ENCODE results near the gene FRYL. TPM values are rescaled to one million over a fixed set of nuclear protein-coding genes. Genes with fewer than 3 reads are reported as not detected.
"Not testable (repeated sequence)": the region's sequence is repeated elsewhere in the genome, so short reads cannot be mapped to it uniquely, and the experiment has no call there.

Gene FRYL
- total RNA-seq, 3 donors from 2014 or later: 70.9 to 112 (median 86.2) TPM

DNA sequence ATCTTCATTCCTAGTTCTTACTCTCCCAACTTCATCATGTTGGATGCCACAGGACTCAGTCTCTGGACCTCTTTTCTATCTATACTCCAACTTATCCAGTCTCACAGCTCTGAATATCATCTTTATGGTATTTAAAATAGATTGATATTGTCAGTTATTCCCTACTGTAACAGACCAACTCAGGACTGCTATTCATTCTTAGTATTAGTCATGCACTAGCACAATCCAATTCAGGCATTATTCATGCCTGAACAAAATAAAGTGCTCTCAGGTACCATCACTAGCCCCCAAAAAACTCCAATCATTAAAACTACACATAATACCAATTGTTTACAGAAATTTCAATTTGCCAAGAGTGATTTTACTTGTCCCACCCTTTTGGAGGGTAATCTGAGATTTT, 37.7 kb downstream of the FRYL start:
- intact Hi-C loops (cut with DNase I; ENCODE audit: low total_unique reads): loop anchor here (10.0 kb wide), 1 partner anchor 1188 kb away; no protein-coding TSS in a partner anchor
- H3K36me3 ChIP-seq: no peaks in the 10 kb centered on the region
- H3K9me3 ChIP-seq: no peaks in the 10 kb centered on the region

DNA sequence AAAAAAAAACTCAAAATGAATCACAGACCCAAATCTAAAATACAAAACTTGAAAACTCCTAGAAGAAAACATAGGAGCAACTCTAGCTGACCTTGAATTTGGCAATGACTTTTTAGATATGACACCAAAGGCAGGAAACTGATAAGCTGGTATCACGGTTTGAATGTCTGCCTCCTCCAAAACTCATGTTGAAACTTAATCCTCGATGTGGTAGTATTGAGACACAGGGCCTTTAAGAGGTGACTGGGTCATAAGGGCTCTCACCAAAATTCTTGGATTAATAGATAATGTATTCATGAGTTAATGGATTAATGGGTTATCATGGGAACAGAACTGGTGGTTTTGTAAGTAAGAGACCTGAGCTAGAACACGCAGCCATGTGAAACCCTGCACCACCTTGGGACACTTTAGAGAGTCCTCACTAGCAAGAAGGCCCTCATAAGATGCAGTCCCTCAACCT, 40.5 kb downstream of the FRYL start:
- no peaks in the 10 kb centered on the region for H3K4me1 ChIP-seq
- intact Hi-C loops (cut with DNase I; ENCODE audit: low total_unique reads): loop anchor here (10.0 kb wide), 1 partner anchor 1185 kb away; no protein-coding TSS in a partner anchor
- H3K27ac ChIP-seq: no peak overlapping the region
- no peaks in the 10 kb centered on the region for H3K36me3 ChIP-seq
- no peak for TF ChIP-seq POLR2AphosphoS5 (IDR thresholded peaks at IDR 0.05)
- DNase-seq (ENCODE audit: low spot score in 2 of 2): no peak
- no peak overlapping the region for H3K4me3 ChIP-seq
- no peaks in the 10 kb centered on the region for H3K27me3 ChIP-seq
- H3K9me3 ChIP-seq: no peaks in the 10 kb centered on the region

More for the DNA sequence above, 37.7 kb downstream of the FRYL start:
- Histone ChIP-seq H3K27ac (no peak overlapping the region), H3K4me1 (no peaks in the 10 kb centered on the region), H3K4me3 (no peak overlapping the region), H3K27me3 (no peaks in the 10 kb centered on the region)
- no peak for DNase-seq (ENCODE audit: low spot score in 2 of 2)
- TF ChIP-seq POLR2A (IDR thresholded peaks at IDR 0.05) (no peak), POLR2AphosphoS5 (IDR thresholded peaks at IDR 0.05) (no peak)
- TF ChIP-seq, protein P1, sequence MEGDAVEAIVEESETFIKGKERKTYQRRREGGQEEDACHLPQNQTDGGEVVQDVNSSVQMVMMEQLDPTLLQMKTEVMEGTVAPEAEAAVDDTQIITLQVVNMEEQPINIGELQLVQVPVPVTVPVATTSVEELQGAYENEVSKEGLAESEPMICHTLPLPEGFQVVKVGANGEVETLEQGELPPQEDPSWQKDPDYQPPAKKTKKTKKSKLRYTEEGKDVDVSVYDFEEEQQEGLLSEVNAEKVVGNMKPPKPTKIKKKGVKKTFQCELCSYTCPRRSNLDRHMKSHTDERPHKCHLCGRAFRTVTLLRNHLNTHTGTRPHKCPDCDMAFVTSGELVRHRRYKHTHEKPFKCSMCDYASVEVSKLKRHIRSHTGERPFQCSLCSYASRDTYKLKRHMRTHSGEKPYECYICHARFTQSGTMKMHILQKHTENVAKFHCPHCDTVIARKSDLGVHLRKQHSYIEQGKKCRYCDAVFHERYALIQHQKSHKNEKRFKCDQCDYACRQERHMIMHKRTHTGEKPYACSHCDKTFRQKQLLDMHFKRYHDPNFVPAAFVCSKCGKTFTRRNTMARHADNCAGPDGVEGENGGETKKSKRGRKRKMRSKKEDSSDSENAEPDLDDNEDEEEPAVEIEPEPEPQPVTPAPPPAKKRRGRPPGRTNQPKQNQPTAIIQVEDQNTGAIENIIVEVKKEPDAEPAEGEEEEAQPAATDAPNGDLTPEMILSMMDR (IDR thresholded peaks at IDR 0.05): no peak

DNA sequence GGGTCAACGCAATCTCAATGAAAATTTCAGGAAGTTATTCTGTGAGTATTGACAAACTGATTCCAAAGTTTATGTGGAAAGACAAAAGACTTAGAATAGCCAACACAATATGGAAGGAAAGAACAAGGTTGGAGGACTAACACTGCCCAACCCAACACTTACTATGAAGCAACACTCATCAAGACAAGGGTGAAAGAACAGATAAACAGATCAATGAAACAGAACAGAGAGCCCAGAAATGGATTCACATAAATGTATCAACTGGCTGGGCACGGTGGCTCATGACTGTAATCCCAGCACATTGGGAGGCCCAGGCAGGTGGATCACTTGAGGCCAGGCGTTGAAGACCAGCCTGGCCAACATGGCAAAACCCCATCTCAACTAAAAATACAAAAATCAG, 41.2 kb downstream of the FRYL start:
- H3K27ac ChIP-seq: no peak overlapping the region
- H3K4me1 ChIP-seq: no peaks in the 10 kb centered on the region
- intact Hi-C loops (cut with DNase I; ENCODE audit: low total_unique reads): no loop called here
- no peak overlapping the region for H3K4me3 ChIP-seq
- TF ChIP-seq, protein P1 (IDR thresholded peaks at IDR 0.05): no peak
- TF ChIP-seq POLR2AphosphoS5 (IDR thresholded peaks at IDR 0.05): no peak
- no peak for TF ChIP-seq POLR2A (IDR thresholded peaks at IDR 0.05)
- DNase-seq (ENCODE audit: low spot score in 2 of 2): no peak
- H3K9me3 ChIP-seq: no peaks in the 10 kb centered on the region
- no peaks in the 10 kb centered on the region for H3K36me3 ChIP-seq
- H3K27me3 ChIP-seq: no peaks in the 10 kb centered on the region

DNA sequence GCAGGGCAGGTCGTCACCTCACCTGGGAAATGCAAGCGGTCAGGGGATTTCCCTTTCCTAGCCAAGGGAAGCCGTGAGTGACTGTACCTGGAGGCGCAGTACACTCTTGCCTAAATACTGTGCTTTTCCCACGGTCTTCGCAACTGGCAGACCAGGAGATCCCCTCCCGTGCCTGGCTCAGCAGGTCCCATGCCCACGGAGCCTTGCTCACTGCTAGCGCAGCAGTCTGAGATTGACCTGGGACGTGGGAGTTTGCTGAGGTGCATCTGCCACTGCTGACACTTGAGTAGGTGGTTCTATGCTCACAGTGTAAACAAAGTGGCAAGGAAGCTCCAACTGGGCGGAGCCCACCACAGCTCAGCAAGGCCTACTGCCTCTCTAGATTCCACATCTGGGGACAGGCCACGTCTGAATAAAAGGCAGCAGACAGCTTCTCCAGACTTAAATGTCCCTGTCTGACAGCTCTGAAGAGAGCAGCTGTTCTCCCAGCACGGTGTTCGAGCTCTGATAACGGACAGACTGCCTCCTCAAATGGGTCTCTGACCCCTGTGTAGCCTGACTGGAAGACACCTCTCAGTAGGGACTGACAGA, 51.1 kb downstream of the FRYL start:
- not testable (repeated sequence) for H3K27ac ChIP-seq; DNase-seq (ENCODE audit: low spot score in 2 of 2); H3K9me3 ChIP-seq; H3K27me3 ChIP-seq; H3K36me3 ChIP-seq; H3K4me1 ChIP-seq; H3K4me3 ChIP-seq
- intact Hi-C loops (cut with DNase I; ENCODE audit: low total_unique reads): loop anchor here (5.0 kb wide), 1 partner anchor 287 kb away; no protein-coding TSS in a partner anchor

DNA sequence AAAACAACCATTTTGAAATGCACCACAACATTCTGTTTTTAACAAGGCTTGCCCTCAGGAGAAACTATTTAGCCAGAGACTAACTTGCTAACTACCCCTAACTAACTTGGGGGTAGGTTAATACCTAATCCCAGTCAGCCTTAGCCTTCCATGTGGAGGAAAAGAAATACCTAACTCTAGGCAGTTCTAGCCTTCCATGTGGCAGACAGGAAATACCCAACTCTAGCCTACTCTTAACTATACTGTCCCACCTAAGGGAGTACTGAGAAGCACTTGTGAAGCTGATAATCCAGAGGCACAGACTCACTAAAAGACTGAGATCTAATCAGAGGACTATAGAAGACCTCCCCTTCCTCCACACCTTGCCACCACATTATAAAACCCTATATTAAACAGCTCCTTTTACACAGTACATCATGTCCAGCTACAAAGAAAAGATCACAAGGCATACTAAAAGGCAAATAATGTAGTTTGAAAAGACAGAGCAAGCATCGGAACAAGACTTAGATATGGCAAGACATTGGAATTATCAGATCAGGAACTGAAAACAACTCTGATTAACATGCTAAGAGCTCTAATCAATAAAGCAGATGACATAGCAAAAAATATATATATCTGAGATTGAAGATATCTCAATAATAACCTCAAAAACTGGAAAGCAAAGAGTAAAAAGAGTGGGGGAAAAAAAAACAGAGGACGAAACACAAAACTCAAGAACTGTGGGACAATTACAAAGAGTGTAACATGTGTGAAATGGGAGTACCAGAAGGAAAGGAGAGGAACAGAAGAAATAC, 52.2 kb downstream of the FRYL start:
- Histone ChIP-seq H3K4me1 (no peaks in the 10 kb centered on the region), H3K36me3 (no peaks in the 10 kb centered on the region), H3K4me3 (no peak overlapping the region), H3K27me3 (no peaks in the 10 kb centered on the region), H3K27ac (no peak overlapping the region), H3K9me3 (no peaks in the 10 kb centered on the region)
- intact Hi-C loops (cut with DNase I; ENCODE audit: low total_unique reads): loop anchor here (5.0 kb wide), 1 partner anchor 286 kb away; no protein-coding TSS in a partner anchor
- no peak for TF ChIP-seq POLR2A (IDR thresholded peaks at IDR 0.05)
- TF ChIP-seq, protein P1 (IDR thresholded peaks at IDR 0.05): no peak
- no peak for TF ChIP-seq POLR2AphosphoS5 (IDR thresholded peaks at IDR 0.05)
- no peak for DNase-seq (ENCODE audit: low spot score in 2 of 2)

DNA sequence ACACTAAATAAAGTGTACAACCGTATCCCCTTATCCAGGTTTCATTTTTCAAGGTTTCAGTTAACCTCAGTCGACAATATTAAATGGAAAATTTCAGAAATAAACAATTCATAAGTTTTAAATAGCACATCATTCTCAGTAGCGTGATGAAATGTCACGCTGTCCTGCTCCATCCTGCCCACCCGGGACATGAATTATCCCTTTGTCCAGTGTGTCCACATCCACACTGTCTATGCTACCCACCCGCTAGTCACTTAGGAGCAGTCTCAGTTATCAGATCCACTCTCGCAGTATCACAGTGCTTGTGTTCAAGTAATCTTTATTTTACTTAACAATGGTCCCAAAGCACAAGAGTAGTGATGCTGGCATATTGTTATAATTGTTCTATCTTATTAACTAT, 54.7 kb downstream of the FRYL start:
- Histone ChIP-seq H3K9me3 (no peaks in the 10 kb centered on the region), H3K27ac (no peak overlapping the region), H3K4me1 (no peaks in the 10 kb centered on the region), H3K36me3 (no peaks in the 10 kb centered on the region), H3K27me3 (no peaks in the 10 kb centered on the region), H3K4me3 (no peak overlapping the region)
- DNase-seq (ENCODE audit: low spot score in 2 of 2): no peak
- no peak for TF ChIP-seq POLR2AphosphoS5 (IDR thresholded peaks at IDR 0.05)
- TF ChIP-seq, protein P1 (IDR thresholded peaks at IDR 0.05): no peak
- TF ChIP-seq POLR2A (IDR thresholded peaks at IDR 0.05): no peak
- intact Hi-C loops (cut with DNase I; ENCODE audit: low total_unique reads): loop anchor here (5.0 kb wide), 1 partner anchor 283 kb away; no protein-coding TSS in a partner anchor

Measured in breast epithelium (tissue), 4 donors.